ENCODE data around the gene PIH1D1.

PIH1D1 gene

DNA sequence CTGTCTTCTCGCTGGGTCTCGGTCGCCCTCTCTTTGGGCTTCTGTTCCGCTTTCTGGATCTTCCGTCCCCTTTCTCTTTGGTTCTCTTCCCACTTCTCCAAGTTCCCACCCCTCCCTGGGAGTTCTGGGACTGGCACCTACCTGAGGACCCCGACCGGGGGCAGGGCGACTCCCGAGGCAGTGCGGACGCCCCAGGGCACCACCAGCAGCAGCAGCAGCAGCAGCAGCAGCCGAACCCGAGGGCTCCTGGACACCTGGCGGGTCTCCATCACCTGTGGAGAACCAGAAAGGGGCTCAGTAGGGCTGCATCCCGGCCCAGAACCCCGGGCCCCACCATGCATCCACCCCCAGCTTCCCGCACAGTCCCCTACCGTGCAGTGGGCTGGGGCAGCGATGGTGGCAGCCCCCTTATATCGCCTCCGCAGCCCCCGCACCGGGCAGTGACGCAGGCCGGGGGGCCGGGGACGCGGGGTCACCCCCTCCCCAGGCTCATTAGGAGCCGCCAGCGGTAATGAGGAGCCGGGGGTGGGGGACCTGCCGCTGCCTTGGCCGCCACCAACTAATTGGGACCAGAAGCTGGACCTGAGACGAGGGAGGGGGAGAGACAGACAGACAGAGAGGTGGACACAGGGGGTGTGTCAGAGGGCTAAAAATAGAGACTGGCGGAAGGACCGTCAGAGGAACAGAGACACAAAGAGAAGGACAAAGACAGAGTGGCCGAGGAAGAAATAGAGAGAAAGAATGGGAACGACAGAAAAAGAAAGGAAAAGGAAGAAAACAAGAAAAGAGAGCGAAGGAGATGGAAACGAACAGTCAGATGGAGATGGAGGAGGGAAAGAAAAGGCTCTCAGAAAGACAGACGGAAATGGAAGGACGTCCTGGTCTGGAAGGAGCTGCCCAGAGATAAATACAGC lies 28.3 kb downstream of the PIH1D1 start, which contains the start of gene PTH2:
Gene PTH2, minus strand, starts transcription at position 371 of the 914 bp plus-strand sequence. Its CDS starts 102 bp downstream, at position 269.
- in situ Hi-C loops (cut with HindIII; ENCODE audit: low pct_unique_long_range_greater_than_20kb, low sequenced_read_pairs): no loop called here
- no peak for DNase-seq (ENCODE audit: low read depth in 1 of 2, low spot score in 1 of 2)
- no peak for TF ChIP-seq JUND (IDR thresholded peaks at IDR 0.05; ENCODE audit: low read depth)

DNA sequence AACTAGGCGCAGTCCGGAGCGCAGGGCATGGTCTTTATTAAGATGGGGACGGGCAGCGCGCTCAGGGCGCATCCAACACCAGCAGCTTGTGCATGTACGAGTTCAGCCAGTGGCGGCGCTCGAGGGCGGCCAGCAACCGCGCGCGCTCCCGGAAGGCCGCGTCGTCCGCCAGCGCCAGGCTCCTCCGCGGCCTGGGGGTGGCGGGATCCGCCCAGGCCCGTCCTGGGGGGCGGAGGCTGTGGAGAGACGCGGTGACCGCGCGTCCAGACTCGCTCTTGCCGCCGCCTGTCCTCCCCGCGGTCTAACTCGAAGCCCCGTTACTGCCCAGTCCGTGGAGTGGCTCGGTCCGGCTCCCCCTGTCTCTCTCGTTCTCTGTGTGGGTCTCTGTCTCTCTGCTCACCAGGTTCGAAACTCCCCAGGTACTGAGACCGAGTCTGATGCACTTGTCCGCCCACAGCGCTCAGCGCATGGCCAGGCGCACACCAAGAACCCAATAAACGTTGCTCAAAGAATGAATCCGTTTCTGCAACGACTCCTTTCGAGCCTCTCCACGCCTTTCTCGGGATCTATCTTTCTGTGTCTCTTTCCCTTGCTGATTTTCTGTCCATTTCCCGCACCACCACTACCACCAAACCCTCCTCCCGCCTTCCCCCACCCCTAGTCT lies 29.1 kb downstream of the PIH1D1 start:
- DNase-seq (ENCODE audit: low read depth in 1 of 2, low spot score in 1 of 2): peak in 1 of 2 experiments; percentile 57

DNA sequence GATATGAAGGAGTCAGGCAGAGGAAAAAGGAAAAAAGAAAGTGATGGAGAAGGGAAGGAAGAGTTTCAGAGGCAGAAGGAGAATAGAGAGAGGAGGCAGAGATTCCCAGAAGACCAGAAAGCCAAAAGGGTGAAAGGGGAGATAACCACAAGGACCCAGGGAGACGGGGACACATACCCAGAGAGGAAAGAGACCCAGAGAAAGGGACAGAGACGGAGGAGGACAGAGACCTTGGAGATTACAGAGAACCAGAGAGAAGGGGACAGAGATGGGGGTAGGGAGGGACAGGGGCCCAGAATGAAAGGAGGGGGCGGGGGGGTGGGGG lies 29.8 kb downstream of the PIH1D1 start:
- in situ Hi-C loops (cut with HindIII; ENCODE audit: low pct_unique_long_range_greater_than_20kb, low sequenced_read_pairs): no loop called here
- TF ChIP-seq JUND (IDR thresholded peaks at IDR 0.05; ENCODE audit: low read depth): no peak
- DNase-seq (ENCODE audit: low read depth in 1 of 2, low spot score in 1 of 2): no peak

More for the DNA sequence above, 29.1 kb downstream of the PIH1D1 start:
- TF ChIP-seq JUND (IDR thresholded peaks at IDR 0.05; ENCODE audit: low read depth): no peak
- in situ Hi-C loops (cut with HindIII; ENCODE audit: low pct_unique_long_range_greater_than_20kb, low sequenced_read_pairs): no loop called here

DNA sequence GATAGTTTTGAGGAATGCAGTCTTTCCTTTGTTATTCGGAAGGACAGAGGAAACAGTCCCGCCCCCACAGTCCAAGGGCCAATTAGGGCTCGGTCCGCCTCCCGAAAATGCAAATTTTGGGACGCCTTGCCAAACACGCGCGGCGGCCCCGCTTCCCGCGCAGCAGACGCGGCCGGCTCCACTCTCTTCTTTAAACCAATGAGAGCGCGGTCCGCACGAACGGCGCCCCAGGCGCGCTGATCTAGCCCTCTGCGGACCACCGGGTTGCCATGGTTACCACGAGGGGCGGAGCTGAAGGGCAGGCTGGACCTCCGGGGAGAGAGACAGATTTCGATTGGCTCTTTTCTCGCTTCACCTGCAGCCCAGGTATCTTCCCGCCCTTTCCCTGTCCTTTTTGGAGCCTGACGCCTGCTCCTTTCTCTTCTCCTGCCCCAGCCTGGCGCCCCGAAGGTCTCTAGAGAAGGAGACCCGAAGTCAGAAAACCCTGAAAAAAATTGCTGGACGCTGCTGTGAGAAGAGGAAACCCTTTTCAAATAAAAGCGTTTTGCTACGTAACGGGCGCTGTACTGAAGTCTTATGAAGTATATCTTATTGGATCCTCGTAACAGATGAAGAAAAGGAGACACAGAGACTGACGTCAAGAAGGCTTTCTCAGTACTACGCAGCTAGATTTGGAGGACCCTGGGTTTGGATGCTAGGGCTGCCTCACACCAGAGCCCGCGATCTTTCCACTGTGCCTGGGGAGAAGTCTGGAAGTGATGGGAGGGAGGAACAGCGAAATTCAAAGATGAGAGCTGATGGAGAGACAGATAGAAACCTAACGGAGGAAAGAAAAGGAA lies 30.4 kb downstream of the PIH1D1 start:
- DNase-seq (ENCODE audit: low read depth in 1 of 2, low spot score in 1 of 2): peak; percentile 76 to 86
- no peak for TF ChIP-seq JUND (IDR thresholded peaks at IDR 0.05; ENCODE audit: low read depth)
- in situ Hi-C loops (cut with HindIII; ENCODE audit: low pct_unique_long_range_greater_than_20kb, low sequenced_read_pairs): no loop called here

DNA sequence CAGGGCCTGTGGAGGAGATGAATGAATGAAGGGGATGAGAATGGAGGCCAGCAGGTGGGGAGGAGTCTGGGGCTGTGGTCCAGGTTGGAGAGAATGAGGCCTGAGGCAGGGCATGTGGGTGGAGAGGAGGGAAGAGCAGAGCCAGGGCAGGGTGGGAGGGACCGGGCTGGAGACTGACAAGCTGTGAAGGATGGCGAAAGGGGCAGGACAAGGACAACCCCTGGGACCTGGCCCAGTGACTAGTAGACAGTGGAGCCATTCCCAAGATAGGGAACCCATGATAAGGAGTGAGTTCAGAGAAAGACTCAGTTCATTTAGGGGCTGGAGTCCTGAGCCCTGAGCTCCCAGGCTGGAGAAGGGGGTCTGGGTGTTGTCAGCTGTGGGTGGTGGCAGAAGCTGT lies 31.4 kb downstream of the PIH1D1 start:
- no peak for TF ChIP-seq JUND (IDR thresholded peaks at IDR 0.05; ENCODE audit: low read depth)
- no peak for DNase-seq (ENCODE audit: low read depth in 1 of 2, low spot score in 1 of 2)
- in situ Hi-C loops (cut with HindIII; ENCODE audit: low pct_unique_long_range_greater_than_20kb, low sequenced_read_pairs): no loop called here

DNA sequence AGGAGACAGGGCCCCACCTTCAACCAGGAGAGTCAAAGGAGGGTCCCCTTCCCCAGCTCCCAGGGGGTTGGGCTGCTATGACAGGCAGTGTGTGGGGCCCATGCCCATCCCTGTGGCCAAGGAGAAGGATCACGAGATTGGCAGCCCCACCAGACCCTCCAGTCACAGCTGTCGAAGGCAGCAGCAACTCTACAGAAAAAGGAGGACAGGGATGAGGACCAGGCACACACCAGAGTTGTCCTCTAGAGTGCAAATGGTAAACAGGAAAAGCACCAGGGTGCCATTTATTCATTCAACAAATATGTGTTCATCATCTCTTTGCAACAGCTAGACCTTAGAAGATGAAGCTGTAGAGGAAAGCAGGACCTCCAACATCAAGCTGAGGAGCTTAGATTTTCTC lies 32.4 kb downstream of the PIH1D1 start:
- TF ChIP-seq JUND (IDR thresholded peaks at IDR 0.05; ENCODE audit: low read depth): no peak
- in situ Hi-C loops (cut with HindIII; ENCODE audit: low pct_unique_long_range_greater_than_20kb, low sequenced_read_pairs): no loop called here
- no peak for DNase-seq (ENCODE audit: low read depth in 1 of 2, low spot score in 1 of 2)

DNA sequence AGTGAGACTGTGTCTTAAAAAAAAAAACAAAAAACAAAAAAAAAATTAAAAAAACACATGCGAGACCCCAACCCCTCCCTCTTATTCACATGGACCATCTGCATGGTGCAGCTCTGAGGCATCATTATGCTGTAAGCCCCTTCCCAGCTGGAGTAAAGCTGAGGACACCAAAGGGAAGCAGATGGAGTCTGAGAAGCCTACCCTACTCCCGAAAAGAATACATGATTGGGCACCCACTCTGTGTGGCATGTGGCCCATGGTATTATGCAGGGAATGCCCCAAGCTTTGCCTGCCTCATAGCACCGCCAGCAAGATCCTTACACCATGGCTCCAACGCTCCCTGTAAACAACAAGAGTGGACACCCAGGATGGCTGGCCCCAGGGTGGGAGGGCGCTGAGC lies 33.1 kb downstream of the PIH1D1 start:
- no peak for DNase-seq (ENCODE audit: low read depth in 1 of 2, low spot score in 1 of 2)
- in situ Hi-C loops (cut with HindIII; ENCODE audit: low pct_unique_long_range_greater_than_20kb, low sequenced_read_pairs): no loop called here
- no peak for TF ChIP-seq JUND (IDR thresholded peaks at IDR 0.05; ENCODE audit: low read depth)

DNA sequence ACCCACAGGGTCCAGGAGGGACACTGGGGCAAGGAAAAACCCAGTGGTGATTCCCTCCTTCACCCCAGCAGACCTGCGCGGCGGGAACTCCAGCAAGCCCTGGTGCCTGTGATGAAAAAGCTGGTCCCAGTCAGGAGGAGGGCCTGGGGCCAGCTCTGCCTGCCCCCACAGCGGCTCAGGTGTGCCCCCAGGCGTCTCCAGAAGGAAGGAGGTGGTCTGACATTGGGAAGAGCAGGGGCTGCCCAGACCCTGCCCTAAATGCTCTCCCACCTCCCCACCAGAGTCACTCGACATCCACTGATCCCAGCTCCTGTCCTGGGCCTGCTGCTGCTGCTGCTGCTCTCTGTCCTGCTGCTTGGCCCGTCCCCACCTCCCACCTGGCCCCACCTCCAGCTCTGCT lies 34.5 kb downstream of the PIH1D1 start:
- TF ChIP-seq JUND (IDR thresholded peaks at IDR 0.05; ENCODE audit: low read depth): no peak
- no peak for DNase-seq (ENCODE audit: low read depth in 1 of 2, low spot score in 1 of 2)
- in situ Hi-C loops (cut with HindIII; ENCODE audit: low pct_unique_long_range_greater_than_20kb, low sequenced_read_pairs): no loop called here

DNA sequence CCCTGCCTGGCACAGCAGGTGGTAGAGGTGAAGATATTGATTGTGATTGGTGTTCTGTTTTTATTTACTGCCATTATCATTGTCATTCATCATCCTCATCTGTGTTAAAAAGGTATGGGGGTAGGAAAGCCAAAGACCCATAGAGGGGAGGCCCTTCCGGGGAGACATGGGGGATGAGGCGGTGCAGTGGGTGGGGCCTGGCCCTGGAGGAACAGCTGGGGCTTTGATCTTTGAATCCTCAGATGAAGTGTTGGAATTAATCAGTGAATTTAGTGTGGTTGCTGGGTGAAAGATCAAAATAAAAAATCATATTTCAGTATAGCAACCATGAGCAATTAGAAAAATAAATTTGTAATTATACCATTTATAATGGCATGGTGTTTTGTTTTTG lies 35.8 kb downstream of the PIH1D1 start:
- TF ChIP-seq JUND (IDR thresholded peaks at IDR 0.05; ENCODE audit: low read depth): no peak
- no peak for DNase-seq (ENCODE audit: low read depth in 1 of 2, low spot score in 1 of 2)
- in situ Hi-C loops (cut with HindIII; ENCODE audit: low pct_unique_long_range_greater_than_20kb, low sequenced_read_pairs): no loop called here

DNA sequence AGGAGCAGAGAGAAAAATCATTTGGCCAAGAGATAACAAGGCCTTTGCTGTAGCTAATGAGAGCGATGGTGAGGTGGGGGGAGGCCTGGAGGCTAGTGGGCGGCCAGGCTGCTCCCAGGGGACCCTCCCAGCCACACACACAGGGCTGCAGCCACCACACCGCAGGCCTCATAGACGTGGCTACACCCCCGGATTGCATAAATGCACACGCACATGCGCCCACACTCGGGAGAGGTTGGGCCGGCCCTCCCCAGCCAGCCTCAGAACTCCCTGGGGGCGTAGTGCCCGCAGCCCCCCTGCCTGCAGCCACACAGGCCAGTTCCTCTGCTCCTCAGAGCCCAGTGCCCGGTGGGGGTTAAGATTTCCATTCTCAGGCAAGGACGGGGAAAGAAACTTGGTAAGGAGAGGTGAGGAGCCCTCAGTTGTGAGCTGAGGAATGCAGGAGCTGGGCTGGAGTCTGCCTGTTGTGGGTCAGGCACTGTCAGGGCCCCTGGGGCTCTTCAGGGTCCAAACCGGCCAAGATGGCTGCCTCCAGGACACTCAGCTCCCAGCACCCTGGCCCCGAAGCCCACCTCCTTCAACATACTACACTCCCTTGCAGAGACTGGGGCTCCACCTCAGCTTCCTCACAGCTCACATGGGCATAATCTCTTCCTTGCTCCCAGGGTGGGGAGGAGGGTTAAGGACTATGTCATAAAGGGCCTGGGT lies 36.4 kb downstream of the PIH1D1 start:
- DNase-seq (ENCODE audit: low read depth in 1 of 2, low spot score in 1 of 2): no peak
- no peak for TF ChIP-seq JUND (IDR thresholded peaks at IDR 0.05; ENCODE audit: low read depth)
- in situ Hi-C loops (cut with HindIII; ENCODE audit: low pct_unique_long_range_greater_than_20kb, low sequenced_read_pairs): no loop called here

DNA sequence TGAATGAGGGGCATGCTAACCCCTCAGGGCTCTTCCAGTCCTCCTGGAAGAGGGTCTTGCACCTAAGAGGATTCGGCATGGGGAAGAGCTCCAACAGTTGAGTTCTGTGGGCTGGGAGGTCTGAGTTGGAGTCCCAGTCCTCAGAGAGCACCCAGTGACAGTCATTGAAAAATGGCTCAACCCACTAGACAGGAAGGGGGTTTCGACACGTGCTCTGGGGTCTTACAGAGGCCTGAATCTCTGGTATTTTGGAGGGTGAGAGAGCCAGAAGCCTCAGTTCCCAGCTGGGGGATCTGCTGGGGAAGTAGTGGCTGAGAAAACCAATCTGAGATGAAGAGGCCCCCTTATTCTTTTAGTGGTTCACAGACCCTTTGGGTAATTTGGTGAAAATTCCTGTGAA lies 37.4 kb downstream of the PIH1D1 start:
- in situ Hi-C loops (cut with HindIII; ENCODE audit: low pct_unique_long_range_greater_than_20kb, low sequenced_read_pairs): no loop called here
- no peak for DNase-seq (ENCODE audit: low read depth in 1 of 2, low spot score in 1 of 2)
- TF ChIP-seq JUND (IDR thresholded peaks at IDR 0.05; ENCODE audit: low read depth): no peak

DNA sequence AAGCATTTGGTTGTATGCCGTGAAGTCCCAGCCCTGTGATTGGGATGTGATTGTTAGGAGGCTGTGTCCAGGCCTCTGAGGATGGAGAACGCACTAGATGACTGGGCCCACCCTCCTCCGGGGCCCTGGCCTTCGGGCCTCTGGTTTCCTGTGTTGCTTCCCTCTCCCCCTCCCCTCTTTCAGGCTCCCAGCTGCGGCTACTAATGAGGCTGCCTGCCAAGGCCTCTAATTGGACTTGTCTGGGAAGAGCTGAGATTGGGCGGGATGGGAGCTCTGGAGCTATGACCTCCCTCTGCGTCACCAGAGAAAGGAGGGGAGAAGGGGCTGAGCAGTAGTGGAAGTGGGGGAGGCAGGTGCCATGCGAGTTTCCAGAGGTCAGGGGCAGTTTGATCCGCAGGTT lies 38.3 kb downstream of the PIH1D1 start:
- TF ChIP-seq JUND (IDR thresholded peaks at IDR 0.05; ENCODE audit: low read depth): no peak
- no peak for DNase-seq (ENCODE audit: low read depth in 1 of 2, low spot score in 1 of 2)
- in situ Hi-C loops (cut with HindIII; ENCODE audit: low pct_unique_long_range_greater_than_20kb, low sequenced_read_pairs): no loop called here
